ENCODE measurements around the gene TSSK2.

The TSSK2 gene

GRCh38 chr22:19125011-19125410, 6.1 kb upstream of the TSSK2 start:
- H3K4me3 Mint-ChIP-seq, result no peak overlapping the region
- no peaks in the 10 kb centered on the region for H3K27me3 Mint-ChIP-seq (ENCODE audit: low read depth)
- peaks cover 21% of the 10 kb centered on the region for H3K4me1 Mint-ChIP-seq (ENCODE audit: low read depth)
- H3K9me3 Mint-ChIP-seq, result no peaks in the 10 kb centered on the region
- H3K27ac Mint-ChIP-seq, result no peak overlapping the region
- peaks cover 2% of the 10 kb centered on the region for H3K36me3 Mint-ChIP-seq (ENCODE audit: low read depth)
- no peak for DNase-seq (ENCODE audit: low spot score)

GRCh38 chr22:19125474-19126308, 5.4 kb upstream of the TSSK2 start:
- H3K9me3 Mint-ChIP-seq, result no peaks in the 10 kb centered on the region

GRCh38 chr22:19126309-19127273, 4.5 kb upstream of the TSSK2 start:
- Mint-ChIP-seq H3K9me3 (no peaks in the 10 kb centered on the region), H3K27ac (no peak overlapping the region), H3K4me3 (no peak overlapping the region), H3K27me3 (ENCODE audit: low read depth) (no peaks in the 10 kb centered on the region), H3K36me3 (ENCODE audit: low read depth) (no peaks in the 10 kb centered on the region), H3K4me1 (ENCODE audit: low read depth) (peaks cover 7% of the 10 kb centered on the region)
- no peak for DNase-seq (ENCODE audit: low spot score)

More at GRCh38 chr22:19125474-19126308, 5.4 kb upstream of the TSSK2 start:
- Mint-ChIP-seq H3K36me3 (ENCODE audit: low read depth) (peaks cover 2% of the 10 kb centered on the region), H3K27me3 (ENCODE audit: low read depth) (no peaks in the 10 kb centered on the region), H3K27ac (no peak overlapping the region), H3K4me1 (ENCODE audit: low read depth) (peaks cover 15% of the 10 kb centered on the region), H3K4me3 (no peak overlapping the region)
- no peak for DNase-seq (ENCODE audit: low spot score)

- peaks cover 7% of the 10 kb centered on the region for H3K4me1 Mint-ChIP-seq (ENCODE audit: low read depth)
- H3K27ac Mint-ChIP-seq, result no peak overlapping the region
- no peak for DNase-seq (ENCODE audit: low spot score)
- no peaks in the 10 kb centered on the region for H3K36me3 Mint-ChIP-seq (ENCODE audit: low read depth)
- no peaks in the 10 kb centered on the region for H3K9me3 Mint-ChIP-seq
- H3K27me3 Mint-ChIP-seq (ENCODE audit: low read depth), result no peaks in the 10 kb centered on the region
- no peak overlapping the region for H3K4me3 Mint-ChIP-seq
These were observed 3.6 kb upstream of the TSSK2 start for GRCh38 chr22:19127329-19128008.

GRCh38 chr22:19128009-19128401, 3.1 kb upstream of the TSSK2 start:
- Mint-ChIP-seq H3K36me3 (ENCODE audit: low read depth) (no peaks in the 10 kb centered on the region), H3K27me3 (ENCODE audit: low read depth) (no peaks in the 10 kb centered on the region), H3K4me3 (no peak overlapping the region), H3K9me3 (no peaks in the 10 kb centered on the region), H3K27ac (no peak overlapping the region), H3K4me1 (ENCODE audit: low read depth) (peaks cover 3% of the 10 kb centered on the region)
- no peak for DNase-seq (ENCODE audit: low spot score)

- no peaks in the 10 kb centered on the region for H3K9me3 Mint-ChIP-seq
- no peak overlapping the region for H3K27ac Mint-ChIP-seq
- H3K4me1 Mint-ChIP-seq (ENCODE audit: low read depth), result no peaks in the 10 kb centered on the region
- H3K36me3 Mint-ChIP-seq (ENCODE audit: low read depth), result peaks cover 2% of the 10 kb centered on the region
- DNase-seq (ENCODE audit: low spot score), result no peak
- H3K4me3 Mint-ChIP-seq, result no peak overlapping the region
- H3K27me3 Mint-ChIP-seq (ENCODE audit: low read depth), result no peaks in the 10 kb centered on the region
These were observed 2.0 kb upstream of the TSSK2 start for GRCh38 chr22:19128946-19129727.

- H3K9me3 Mint-ChIP-seq, result no peaks in the 10 kb centered on the region
- H3K4me3 Mint-ChIP-seq, result no peak overlapping the region
- H3K27ac Mint-ChIP-seq, result no peak overlapping the region
- no peaks in the 10 kb centered on the region for H3K27me3 Mint-ChIP-seq (ENCODE audit: low read depth)
- no peak for DNase-seq (ENCODE audit: low spot score)
- H3K4me1 Mint-ChIP-seq (ENCODE audit: low read depth), result no peaks in the 10 kb centered on the region
- peaks cover 2% of the 10 kb centered on the region for H3K36me3 Mint-ChIP-seq (ENCODE audit: low read depth)
These were observed 1.2 kb upstream of the TSSK2 start for GRCh38 chr22:19129871-19130270.

GRCh38 chr22:19131685-19132015, 542 bp downstream of the TSSK2 start:
- Mint-ChIP-seq H3K36me3 (ENCODE audit: low read depth) (peaks cover 12% of the 10 kb centered on the region), H3K9me3 (no peaks in the 10 kb centered on the region), H3K4me3 (no peak overlapping the region), H3K27me3 (ENCODE audit: low read depth) (no peaks in the 10 kb centered on the region), H3K27ac (no peak overlapping the region), H3K4me1 (ENCODE audit: low read depth) (no peaks in the 10 kb centered on the region)
- no peak for DNase-seq (ENCODE audit: low spot score)

GRCh38 chr22:19132153-19132552, 1.0 kb downstream of the TSSK2 start:
- peaks cover 15% of the 10 kb centered on the region for H3K36me3 Mint-ChIP-seq (ENCODE audit: low read depth)
- no peaks in the 10 kb centered on the region for H3K4me1 Mint-ChIP-seq (ENCODE audit: low read depth)
- no peak overlapping the region for H3K27ac Mint-ChIP-seq
- no peak overlapping the region for H3K4me3 Mint-ChIP-seq
- H3K27me3 Mint-ChIP-seq (ENCODE audit: low read depth), result no peaks in the 10 kb centered on the region
- no peaks in the 10 kb centered on the region for H3K9me3 Mint-ChIP-seq
- no peak for DNase-seq (ENCODE audit: low spot score)

- no peaks in the 10 kb centered on the region for H3K9me3 Mint-ChIP-seq
- no peak for DNase-seq (ENCODE audit: low spot score)
- no peaks in the 10 kb centered on the region for H3K4me1 Mint-ChIP-seq (ENCODE audit: low read depth)
- H3K27ac Mint-ChIP-seq, result no peak overlapping the region
- H3K27me3 Mint-ChIP-seq (ENCODE audit: low read depth), result no peaks in the 10 kb centered on the region
- H3K36me3 Mint-ChIP-seq (ENCODE audit: low read depth), result peaks cover 21% of the 10 kb centered on the region
- H3K4me3 Mint-ChIP-seq, result no peak overlapping the region
These were observed 1.7 kb downstream of the TSSK2 start for GRCh38 chr22:19132693-19133400.

GRCh38 chr22:19133561-19133960, 2.5 kb downstream of the TSSK2 start:
- no peaks in the 10 kb centered on the region for H3K9me3 Mint-ChIP-seq
- H3K27ac Mint-ChIP-seq, result no peak overlapping the region
- H3K27me3 Mint-ChIP-seq (ENCODE audit: low read depth), result no peaks in the 10 kb centered on the region
- no peaks in the 10 kb centered on the region for H3K4me1 Mint-ChIP-seq (ENCODE audit: low read depth)
- no peak overlapping the region for H3K4me3 Mint-ChIP-seq
- no peak for DNase-seq (ENCODE audit: low spot score)
- peaks cover 21% of the 10 kb centered on the region for H3K36me3 Mint-ChIP-seq (ENCODE audit: low read depth)

GRCh38 chr22:19134176-19134831, 3.2 kb downstream of the TSSK2 start:
- Mint-ChIP-seq H3K4me1 (ENCODE audit: low read depth) (no peaks in the 10 kb centered on the region), H3K27me3 (ENCODE audit: low read depth) (no peaks in the 10 kb centered on the region), H3K36me3 (ENCODE audit: low read depth) (peaks cover 23% of the 10 kb centered on the region), H3K4me3 (no peak overlapping the region), H3K27ac (no peak overlapping the region), H3K9me3 (no peaks in the 10 kb centered on the region)
- DNase-seq (ENCODE audit: low spot score), result no peak
